ENCODE results near the gene AFAP1.

GRCh38 chr4:7962609-7963508, 23.2 kb upstream of the AFAP1 start:
- TF ChIP-seq SIN3A (IDR thresholded peaks at IDR 0.05; ENCODE audit: borderline replicate concordance, insufficient read depth, low read length) (no peak), POLR2AphosphoS5 (IDR thresholded peaks at IDR 0.05; ENCODE audit: low read depth, low read length) (no peak), TAF1 (IDR thresholded peaks at IDR 0.05; ENCODE audit: borderline replicate concordance, insufficient read depth, low read length) (no peak)

Measured in PFSK-1 (cell line).